OCI-LY1 (cell line): ENCODE measurements around the gene SRGAP2.
"Not testable (repeated sequence)": the region's sequence is repeated elsewhere in the genome, so short reads cannot be mapped to it uniquely, and the experiment has no call there.

Source experiments
- H2AFZ ChIP-seq: fragments of 200-600 bp; sonication (generic), shearing (Covaris generic); 2 replicates; pipeline ENCODE4 v1.6.0; 2014; ENCODE audit warnings: antibody characterized with exemption, mild to moderate bottlenecking, low read length
- H3F3A ChIP-seq: fragments of 200-600 bp; sonication (generic), shearing (Covaris generic); 2 replicates; pipeline ENCODE4 v1.6.0; 2014; ENCODE audit warnings: mild to moderate bottlenecking, antibody characterized with exemption, low read length, moderate library complexity; ENCODE audit not compliant: insufficient read depth
- H3K27ac ChIP-seq: fragments of 200-600 bp; sonication (generic); 2 replicates; pipeline ENCODE4 v1.5.1; 2014; ENCODE audit warnings: low read length, mixed run types, mild to moderate bottlenecking, low read depth; ENCODE audit not compliant: poor library complexity, severe bottlenecking
- H3K27me3 ChIP-seq: fragments of 200-600 bp; sonication (generic); 2 replicates; pipeline ENCODE4 v1.6.0; 2014; ENCODE audit warnings: antibody characterized with exemption, mild to moderate bottlenecking, low read length, moderate library complexity; ENCODE audit not compliant: insufficient read depth
- H3K36me3 ChIP-seq: fragments of 200-600 bp; sonication (generic); 2 replicates; pipeline ENCODE4 v1.6.1; 2014; ENCODE audit warnings: mild to moderate bottlenecking, antibody characterized with exemption, low read length, moderate library complexity, mixed read lengths; ENCODE audit not compliant: insufficient read depth
- H3K4me1 ChIP-seq: fragments of 200-600 bp; sonication (generic); 2 replicates; pipeline ENCODE4 v1.5.1; 2014; ENCODE audit warnings: mild to moderate bottlenecking, low read length, moderate library complexity; ENCODE audit not compliant: insufficient read depth, severe bottlenecking
- H3K4me2 ChIP-seq: fragments of 200-600 bp; sonication (generic), shearing (Covaris generic); 2 replicates; pipeline ENCODE4 v1.6.1; 2014; ENCODE audit warnings: low read length
- H3K4me3 ChIP-seq: fragments of 200-600 bp; sonication (generic); 2 replicates; pipeline ENCODE4 v1.5.1; 2014; ENCODE audit warnings: low read length, low read depth, mild to moderate bottlenecking, mixed read lengths; ENCODE audit not compliant: poor library complexity, severe bottlenecking
- H3K79me2 ChIP-seq: fragments of 200-600 bp; shearing (Covaris generic); 2 replicates; pipeline ENCODE4 v1.6.1; 2016; ENCODE audit warnings: mixed run types, low read length, mixed read lengths; ENCODE audit not compliant: insufficient read depth
- H3K9ac ChIP-seq: fragments of 200-600 bp; sonication (generic), shearing (Covaris generic); 2 replicates; pipeline ENCODE4 v1.6.1; 2014; ENCODE audit warnings: mild to moderate bottlenecking, low read length, mixed read lengths
- H3K9me2 ChIP-seq: fragments of 200-600 bp; sonication (generic), shearing (Covaris generic); 2 replicates; pipeline ENCODE4 v1.6.1; 2014; ENCODE audit warnings: low read depth, mild to moderate bottlenecking, low read length, mixed read lengths
- H3K9me3 ChIP-seq: fragments of 200-600 bp; shearing (Covaris generic); 2 replicates; pipeline ENCODE4 v1.6.1; 2014; ENCODE audit warnings: low read length, mixed read lengths
- H4K20me1 ChIP-seq: fragments of 200-600 bp; sonication (generic), shearing (Covaris generic); 2 replicates; pipeline ENCODE4 v1.6.0; 2016; ENCODE audit warnings: mild to moderate bottlenecking, low read length; ENCODE audit not compliant: insufficient read depth

Gene SRGAP2

GRCh38 chr1:206178061-206178989 lies 25.0 kb upstream of the SRGAP2 start:
- not testable (repeated sequence) for H3K27ac ChIP-seq, H3K9me2 ChIP-seq, H2AFZ ChIP-seq, H3F3A ChIP-seq, H3K9ac ChIP-seq, H3K36me3 ChIP-seq, H3K4me3 ChIP-seq, H3K4me2 ChIP-seq, H3K79me2 ChIP-seq, H3K4me1 ChIP-seq, H3K27me3 ChIP-seq, H4K20me1 ChIP-seq, H3K9me3 ChIP-seq

- not testable (repeated sequence) for H3K9me3 ChIP-seq, H4K20me1 ChIP-seq, H3K4me3 ChIP-seq, H3F3A ChIP-seq, H3K9ac ChIP-seq, H2AFZ ChIP-seq, H3K4me1 ChIP-seq, H3K27ac ChIP-seq, H3K79me2 ChIP-seq, H3K4me2 ChIP-seq, H3K36me3 ChIP-seq, H3K9me2 ChIP-seq, H3K27me3 ChIP-seq
Observed at GRCh38 chr1:206179666-206180065, 23.7 kb upstream of the SRGAP2 start.

- not testable (repeated sequence) for H3K9me2 ChIP-seq, H4K20me1 ChIP-seq, H3K4me2 ChIP-seq, H3K9me3 ChIP-seq, H3K4me3 ChIP-seq, H2AFZ ChIP-seq, H3K36me3 ChIP-seq, H3K27ac ChIP-seq, H3K4me1 ChIP-seq, H3K27me3 ChIP-seq, H3F3A ChIP-seq, H3K79me2 ChIP-seq, H3K9ac ChIP-seq
Observed at GRCh38 chr1:206182368-206183317, 20.7 kb upstream of the SRGAP2 start.

GRCh38 chr1:206183788-206184187 lies 19.6 kb upstream of the SRGAP2 start:
- H3K4me3 ChIP-seq, H3K9ac ChIP-seq, H3K4me1 ChIP-seq: not testable (repeated sequence)

GRCh38 chr1:206185778-206186177 lies 17.6 kb upstream of the SRGAP2 start:
- not testable (repeated sequence) for H3K9me3 ChIP-seq, H3K27ac ChIP-seq, H3K9ac ChIP-seq, H2AFZ ChIP-seq, H3K9me2 ChIP-seq, H3K4me1 ChIP-seq, H3K27me3 ChIP-seq, H3K36me3 ChIP-seq, H3K4me3 ChIP-seq, H3K4me2 ChIP-seq, H3K79me2 ChIP-seq, H4K20me1 ChIP-seq, H3F3A ChIP-seq

More at GRCh38 chr1:206183788-206184187, 19.6 kb upstream of the SRGAP2 start:
- not testable (repeated sequence) for H3K27ac ChIP-seq, H3F3A ChIP-seq, H3K36me3 ChIP-seq, H2AFZ ChIP-seq, H4K20me1 ChIP-seq, H3K27me3 ChIP-seq, H3K9me3 ChIP-seq, H3K9me2 ChIP-seq, H3K79me2 ChIP-seq, H3K4me2 ChIP-seq

GRCh38 chr1:206186826-206187225 lies 16.5 kb upstream of the SRGAP2 start:
- H3K27ac ChIP-seq, H3K4me2 ChIP-seq, H3K27me3 ChIP-seq, H3K36me3 ChIP-seq, H3K9me3 ChIP-seq, H3F3A ChIP-seq, H4K20me1 ChIP-seq, H3K9ac ChIP-seq, H3K4me3 ChIP-seq, H2AFZ ChIP-seq, H3K4me1 ChIP-seq, H3K9me2 ChIP-seq, H3K79me2 ChIP-seq: not testable (repeated sequence)

- not testable (repeated sequence) for H3K27me3 ChIP-seq, H3K79me2 ChIP-seq, H3K9me3 ChIP-seq, H3K4me2 ChIP-seq, H3K9me2 ChIP-seq, H2AFZ ChIP-seq, H4K20me1 ChIP-seq, H3K4me3 ChIP-seq, H3K4me1 ChIP-seq, H3K27ac ChIP-seq, H3K36me3 ChIP-seq, H3K9ac ChIP-seq, H3F3A ChIP-seq
Observed at GRCh38 chr1:206195182-206195581, 8.2 kb upstream of the SRGAP2 start.
